Measurements from ENCODE around the gene IZUMO4.

Gene IZUMO4, protein sequence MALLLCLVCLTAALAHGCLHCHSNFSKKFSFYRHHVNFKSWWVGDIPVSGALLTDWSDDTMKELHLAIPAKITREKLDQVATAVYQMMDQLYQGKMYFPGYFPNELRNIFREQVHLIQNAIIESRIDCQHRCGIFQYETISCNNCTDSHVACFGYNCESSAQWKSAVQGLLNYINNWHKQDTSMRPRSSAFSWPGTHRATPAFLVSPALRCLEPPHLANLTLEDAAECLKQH

DNA sequence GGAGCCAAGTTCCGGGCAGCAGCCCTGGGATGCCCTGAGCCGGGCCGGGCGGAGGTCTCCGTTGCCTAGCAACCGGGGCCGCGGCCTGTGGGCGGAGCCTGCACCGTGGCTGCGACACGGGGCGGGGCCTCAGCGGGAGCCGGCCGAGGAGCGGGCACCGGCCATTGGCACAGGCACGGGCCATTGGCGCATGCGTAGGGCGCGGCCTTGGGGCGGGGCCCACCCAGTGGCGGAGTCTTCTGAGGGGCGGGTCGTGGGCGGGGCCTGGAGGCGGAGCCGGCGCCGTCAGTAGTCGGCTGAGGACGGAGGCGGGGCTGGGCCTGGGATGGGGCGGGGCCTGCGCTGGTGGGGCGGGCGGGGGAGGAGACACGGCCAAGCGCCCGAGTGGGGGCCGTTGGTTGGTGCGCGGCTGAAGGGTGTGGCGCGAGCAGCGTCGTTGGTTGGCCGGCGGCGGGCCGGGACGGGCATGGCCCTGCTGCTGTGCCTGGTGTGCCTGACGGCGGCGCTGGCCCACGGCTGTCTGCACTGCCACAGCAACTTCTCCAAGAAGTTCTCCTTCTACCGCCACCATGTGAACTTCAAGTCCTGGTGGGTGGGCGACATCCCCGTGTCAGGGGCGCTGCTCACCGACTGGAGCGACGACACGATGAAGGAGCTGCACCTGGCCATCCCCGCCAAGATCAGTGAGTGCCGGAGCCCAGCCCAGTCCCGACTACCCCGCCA is at the start of gene IZUMO4:
IZUMO4 (plus strand) TSS at position 436 of the 723 bp plus-strand sequence; CDS start at position 467, 31 bp downstream.
- peak; percentile 100 for DNase-seq

GRCh38 chr19:2047076-2047448 is 49.7 kb upstream of the IZUMO4 start:
- no peak for DNase-seq

DNA sequence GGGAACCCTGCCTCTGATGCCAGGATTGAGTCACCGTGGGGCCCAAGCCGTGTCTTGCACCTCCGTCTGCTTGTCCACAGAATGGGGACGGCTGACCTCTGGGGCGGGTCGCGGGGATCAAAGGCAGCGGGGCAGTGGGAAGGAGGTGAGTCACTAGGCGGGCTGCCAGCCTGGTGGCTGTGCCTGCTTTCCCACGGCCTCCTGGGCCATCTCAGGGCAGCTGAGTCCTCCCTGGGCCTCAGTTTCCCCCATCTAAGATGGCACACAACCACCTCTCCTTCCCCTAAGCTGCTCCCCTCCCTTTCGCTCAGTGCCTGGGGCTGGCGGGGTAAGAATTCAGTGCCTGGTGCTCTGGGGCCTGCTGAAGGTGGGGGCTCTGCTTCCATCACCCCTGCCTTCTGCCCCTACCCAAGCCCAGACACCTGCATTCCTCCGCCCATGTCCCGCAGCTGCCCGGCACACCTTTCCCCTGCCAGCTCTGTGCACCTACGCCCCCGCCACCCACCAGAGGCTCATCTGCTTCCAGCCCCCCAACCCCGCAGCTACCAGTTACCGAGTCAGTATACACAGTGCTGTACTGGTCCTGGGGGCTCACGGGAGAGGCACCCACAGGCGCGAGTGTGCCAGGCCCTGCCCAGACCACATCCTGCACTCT is 49.1 kb upstream of the IZUMO4 start:
- no peak for DNase-seq

- no peak for DNase-seq
Observed at GRCh38 chr19:2048104-2048958, 48.4 kb upstream of the IZUMO4 start.

- DNase-seq = no peak
Observed at GRCh38 chr19:2048959-2049740, 47.6 kb upstream of the IZUMO4 start.

DNA sequence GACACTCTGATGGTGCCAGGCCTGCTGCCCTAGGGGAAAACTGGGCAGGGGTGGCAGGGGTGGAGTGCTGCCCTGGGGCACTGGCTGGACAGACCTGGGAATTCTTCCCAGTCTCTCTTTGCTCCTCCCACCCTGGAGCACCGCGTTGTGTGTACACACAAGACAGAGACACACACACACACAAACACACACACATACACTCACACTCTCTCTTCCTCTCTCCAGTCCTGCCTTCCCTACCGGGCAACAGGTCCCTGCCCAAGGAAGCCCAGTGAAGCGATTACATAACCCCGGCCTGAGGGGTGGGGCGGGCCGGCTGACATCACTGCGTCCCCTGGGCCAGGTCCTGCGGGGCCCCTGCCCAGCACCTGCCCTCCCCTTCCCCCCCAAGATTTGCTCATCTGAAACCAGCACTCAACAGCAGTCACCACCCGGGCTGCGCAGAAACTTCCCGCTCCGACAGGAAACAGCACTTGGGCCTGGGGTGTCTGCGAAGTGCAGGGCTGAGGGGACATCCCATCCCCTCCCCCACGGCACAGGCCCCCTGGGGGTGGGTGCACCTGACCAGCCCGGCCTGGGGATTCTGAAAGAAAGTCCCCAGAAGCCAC is 46.9 kb upstream of the IZUMO4 start:
- DNase-seq = peak; percentile 79

DNA sequence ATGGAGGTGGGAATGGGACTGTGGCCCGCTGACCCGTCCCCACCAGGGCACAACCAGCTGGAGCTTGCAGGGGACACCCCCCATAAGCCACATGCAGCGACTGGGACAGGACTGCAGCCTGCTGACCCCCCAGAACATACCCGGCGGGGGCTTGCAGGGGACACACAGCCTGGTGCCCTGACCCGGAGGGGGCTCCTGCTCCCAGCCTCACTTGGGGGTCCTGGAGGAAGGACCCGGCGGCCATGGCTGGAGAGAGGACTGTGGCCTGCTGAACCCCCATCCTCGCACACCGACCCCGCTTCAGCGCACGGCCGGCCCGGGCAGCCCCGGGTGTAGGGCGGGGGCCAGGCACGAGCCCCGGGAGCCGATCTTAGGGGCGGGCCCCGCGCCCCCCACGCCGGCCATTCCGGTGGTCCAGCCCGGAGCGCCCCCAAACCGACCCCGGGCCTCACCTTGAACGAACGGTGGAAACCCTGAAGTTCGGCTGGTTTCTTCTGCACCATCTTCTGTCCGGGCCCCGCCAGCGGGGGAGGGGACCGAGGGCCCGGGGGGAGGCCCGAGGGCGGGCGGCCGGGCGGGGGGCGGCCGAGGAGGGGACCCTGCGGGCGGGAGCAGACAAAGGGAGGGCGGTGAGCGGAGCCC is 46.2 kb upstream of the IZUMO4 start:
- no peak for DNase-seq

DNA sequence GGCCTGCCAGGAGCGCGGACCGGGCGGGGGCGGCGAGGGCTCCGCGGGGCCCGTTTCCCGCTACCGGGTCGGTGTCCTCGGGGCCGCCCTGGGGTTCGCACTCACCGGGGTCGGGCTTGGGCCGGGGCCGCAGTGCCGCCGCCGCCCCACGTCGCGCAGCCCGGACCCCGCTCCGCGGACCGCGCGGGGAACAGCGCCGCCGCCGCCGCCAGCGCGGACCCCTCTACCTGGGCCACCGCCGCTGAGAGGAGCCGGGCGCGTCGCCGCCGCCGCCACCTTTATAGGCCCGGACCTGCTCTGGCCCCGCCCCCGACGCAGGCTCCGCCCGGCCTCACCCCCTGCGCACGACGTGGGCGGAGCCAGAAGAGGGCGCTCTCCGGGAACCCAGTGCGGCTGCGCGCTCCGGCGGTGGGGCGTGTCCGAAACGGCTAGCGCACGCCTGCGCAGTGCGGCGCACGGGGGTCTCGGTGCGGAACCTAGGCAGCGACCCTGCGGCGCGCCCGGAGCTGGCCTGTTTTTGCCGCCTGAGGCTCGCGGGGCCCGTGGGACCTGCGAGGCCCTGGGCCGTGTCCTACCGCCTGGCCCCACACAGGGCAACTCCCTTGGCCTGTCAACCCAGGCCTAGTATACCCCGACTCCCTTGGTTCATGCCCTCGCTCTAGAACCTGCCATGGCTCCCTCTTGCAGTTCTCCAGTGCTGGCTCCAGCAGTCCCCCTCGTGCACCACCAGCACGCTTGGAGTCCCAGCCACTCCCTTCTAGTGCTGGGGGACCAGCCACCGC is 45.5 kb upstream of the IZUMO4 start, which contains the start of gene MKNK2:
MKNK2 (minus strand) TSS at position 254 of the 782 bp plus-strand sequence. CDS start 393 bp downstream, outside the sequence.
- DNase-seq = peak; percentile 96

GRCh38 chr19:2051773-2052704 is 44.7 kb upstream of the IZUMO4 start:
- peak; percentile 50 for DNase-seq

DNA sequence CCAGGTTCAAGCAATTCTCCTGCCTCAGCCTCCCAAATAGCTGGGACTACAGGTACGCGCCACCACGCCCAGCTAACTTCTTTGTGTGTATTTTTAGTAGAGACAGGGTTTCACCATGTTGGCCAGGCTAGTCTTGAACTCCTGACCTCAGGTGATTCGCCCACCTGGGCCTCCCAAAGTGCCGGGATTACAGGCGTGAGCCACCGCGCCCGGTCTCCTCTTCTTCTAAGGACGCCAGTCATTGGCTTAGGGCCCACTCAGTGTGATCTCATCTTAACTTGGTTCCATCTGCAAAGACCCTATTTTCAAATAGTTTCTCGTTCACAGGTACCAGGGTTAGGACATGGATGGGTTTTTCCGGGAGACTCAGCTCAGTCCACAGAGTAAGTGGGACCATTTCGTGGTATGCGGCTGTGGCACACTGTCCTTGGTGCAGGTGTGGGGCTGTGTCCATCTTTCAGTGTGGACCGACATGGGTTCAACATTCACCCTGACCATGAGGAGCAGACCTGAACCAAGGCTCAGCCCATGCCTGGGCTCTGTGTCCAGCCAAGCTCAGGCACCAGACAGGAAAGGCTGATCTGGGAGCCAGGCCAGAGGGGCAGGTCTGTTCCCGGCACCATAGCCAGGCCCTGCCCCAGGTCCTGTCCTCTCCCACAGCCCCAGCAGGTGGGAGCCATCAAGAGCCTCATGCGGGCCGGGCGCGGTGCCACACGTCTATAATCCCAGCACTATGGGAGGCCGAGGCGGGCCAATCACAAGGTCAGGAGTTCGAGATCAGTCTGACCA is 42.9 kb upstream of the IZUMO4 start:
- DNase-seq = no peak

GRCh38 chr19:2054763-2055162 is 42.0 kb upstream of the IZUMO4 start:
- DNase-seq = no peak

DNA sequence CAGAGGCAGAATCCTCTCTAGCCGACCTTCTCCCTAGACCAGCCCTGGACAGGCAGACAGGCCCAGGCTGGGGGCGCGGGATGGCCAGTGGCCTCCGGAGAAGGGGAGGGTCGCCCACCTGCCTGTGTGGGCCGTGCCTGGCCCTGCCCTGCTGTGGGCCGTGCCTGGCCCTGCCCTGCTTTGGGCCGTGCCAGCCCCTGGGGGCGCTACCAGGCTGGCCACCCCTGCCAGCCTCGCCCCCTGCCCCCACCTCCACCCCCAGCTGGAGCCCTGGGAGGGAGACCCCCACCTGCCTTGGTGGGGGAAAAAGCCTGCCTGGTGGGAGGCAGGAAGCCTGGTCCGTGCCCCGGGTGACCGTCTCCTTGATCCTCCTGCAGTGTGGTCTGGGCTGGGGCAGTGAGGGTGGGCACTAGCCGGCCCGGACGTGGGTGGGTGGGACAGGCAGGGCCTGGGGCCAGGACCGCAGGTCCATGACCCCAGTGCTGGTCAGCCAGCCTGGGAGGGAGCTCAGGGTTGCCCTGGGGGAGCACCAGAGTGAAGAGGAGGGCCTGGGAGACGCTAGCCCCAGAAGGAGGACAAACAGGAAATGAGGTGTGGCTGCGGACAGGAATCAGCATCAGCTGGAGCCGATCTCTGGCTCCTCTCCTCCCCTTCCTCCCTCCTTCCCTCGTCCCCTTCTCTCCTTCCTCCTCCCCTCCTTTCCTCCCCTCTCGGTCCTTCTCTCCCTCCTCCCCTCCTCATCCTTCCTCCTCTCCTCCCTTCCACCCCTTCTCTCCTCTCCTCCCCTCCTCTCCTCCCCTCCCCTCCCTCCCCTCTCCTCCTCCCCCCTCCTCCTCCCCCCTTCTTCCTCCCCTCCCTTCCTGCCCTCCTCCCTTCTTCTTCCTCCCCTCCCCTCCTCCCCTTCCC is 40.5 kb upstream of the IZUMO4 start:
- peak; percentile 51 for DNase-seq

DNA sequence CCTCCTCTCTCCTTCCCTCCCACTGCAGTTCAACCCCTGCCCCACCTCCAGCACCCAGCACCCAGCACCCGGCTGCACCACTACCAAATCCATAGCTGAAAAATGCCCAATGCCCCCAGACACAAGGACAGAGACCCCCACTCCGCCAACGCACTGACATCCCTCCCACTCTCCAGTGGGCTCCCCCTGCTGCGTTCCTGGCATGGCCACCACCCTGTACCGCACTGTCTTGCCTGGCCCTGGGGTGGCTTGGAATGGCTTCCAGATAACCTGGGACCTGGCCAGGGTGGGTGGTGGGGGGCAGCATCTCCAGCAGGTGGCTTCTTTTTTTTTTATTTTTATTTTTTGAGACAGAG is 39.9 kb upstream of the IZUMO4 start:
- no peak for DNase-seq

- DNase-seq = no peak
Observed at GRCh38 chr19:2057484-2058469, 38.9 kb upstream of the IZUMO4 start.

- no peak for DNase-seq
Observed at GRCh38 chr19:2058570-2059421, 37.9 kb upstream of the IZUMO4 start.
